GM21825 (cell line): ENCODE data around the gene FARS2.

Source experiments
- ATAC-seq: cut with Tn5 transposase; IDR thresholded peaks from one replicate; pipeline ENCODE4 v1.9.1; 2021; ENCODE audit warnings: mild to moderate bottlenecking, moderate library complexity; ENCODE audit not compliant: unreplicated experiment

Gene FARS2

GRCh38 chr6:5316951-5317350 lies 55.6 kb downstream of the FARS2 start:
- ATAC-seq = no peak

DNA sequence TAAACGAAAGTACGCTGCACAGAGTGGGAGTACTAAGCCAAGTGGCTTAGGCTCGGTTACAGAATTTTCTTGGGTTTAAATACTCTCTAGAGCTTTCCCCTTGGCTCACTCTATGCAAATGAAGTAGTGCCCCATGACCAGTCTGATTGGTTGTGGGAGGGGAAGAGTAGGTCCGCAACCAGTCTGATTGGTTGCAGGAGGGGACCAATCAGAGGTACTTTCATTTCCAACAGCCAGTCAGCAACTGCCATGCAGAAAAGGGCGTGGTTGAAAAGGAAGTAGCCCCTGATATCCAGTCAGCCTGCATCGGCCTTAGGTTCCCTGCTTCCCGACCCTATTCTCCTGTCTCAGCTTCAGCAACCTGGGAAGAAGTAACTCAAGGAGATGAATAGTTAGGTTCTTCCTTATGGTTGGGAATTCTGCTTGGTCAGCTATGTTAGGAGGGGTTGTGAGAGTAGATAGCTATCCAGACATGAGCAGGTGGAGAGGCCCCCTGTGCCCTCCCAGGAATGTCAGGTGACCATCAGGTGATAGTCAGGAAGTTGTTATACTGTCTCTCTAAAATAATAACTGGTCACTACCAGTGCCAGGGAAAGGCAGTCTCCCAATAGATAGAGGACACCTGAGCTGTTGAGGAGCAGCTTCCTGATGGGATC lies 57.4 kb downstream of the FARS2 start:
- ATAC-seq = no peak

GRCh38 chr6:5323979-5324378 lies 62.7 kb downstream of the FARS2 start:
- no peak for ATAC-seq

- ATAC-seq = no peak
Observed at GRCh38 chr6:5325173-5325572, 63.9 kb downstream of the FARS2 start.

- ATAC-seq = no peak
Observed at GRCh38 chr6:5326022-5326641, 64.8 kb downstream of the FARS2 start.

GRCh38 chr6:5328800-5329199 lies 67.5 kb downstream of the FARS2 start:
- no peak for ATAC-seq

GRCh38 chr6:5331845-5332442 lies 70.6 kb downstream of the FARS2 start:
- ATAC-seq = no peak

DNA sequence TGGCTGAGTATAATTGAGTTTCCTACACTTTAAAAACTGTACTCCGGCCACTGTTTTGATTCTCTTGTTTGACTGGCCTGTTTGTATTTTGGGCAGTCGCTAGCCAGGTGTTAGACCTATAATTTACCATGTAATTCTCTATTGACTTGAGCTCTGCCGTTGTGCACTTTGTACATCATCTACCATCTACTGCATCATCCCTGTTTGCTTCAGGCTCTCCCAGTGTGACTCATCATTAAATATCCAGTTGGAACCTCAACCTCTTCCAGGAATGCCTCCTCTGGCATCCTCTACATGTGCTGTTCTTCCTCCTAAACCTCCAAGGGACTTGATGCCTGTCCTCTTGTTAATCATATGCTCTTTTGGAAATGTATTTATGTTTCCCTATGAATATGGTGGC lies 72.3 kb downstream of the FARS2 start:
- no peak for ATAC-seq

- no peak for ATAC-seq
Observed at GRCh38 chr6:5334341-5334740, 73.0 kb downstream of the FARS2 start.

GRCh38 chr6:5335020-5335419 lies 73.7 kb downstream of the FARS2 start:
- peak; percentile 38 for ATAC-seq

DNA sequence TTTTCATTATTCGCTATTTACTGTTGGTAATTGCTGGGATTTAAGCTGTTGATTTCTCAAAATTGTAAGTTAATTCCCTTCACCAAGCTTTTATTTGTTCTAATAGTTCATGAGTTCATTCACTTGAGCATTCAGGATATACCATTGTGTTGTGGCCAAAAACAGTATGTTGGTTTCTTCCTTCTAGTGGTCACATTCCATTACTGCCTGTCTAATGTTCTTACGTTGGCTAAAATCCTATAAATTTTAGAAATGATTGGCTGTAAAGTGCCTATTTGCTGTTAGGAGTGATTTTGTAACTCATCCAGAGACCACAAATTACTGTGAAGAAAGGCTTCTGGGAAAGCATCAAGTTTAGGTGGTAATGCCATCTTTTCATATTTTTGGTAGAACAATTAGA lies 76.3 kb downstream of the FARS2 start:
- no peak for ATAC-seq

GRCh38 chr6:5338177-5338960 lies 77.1 kb downstream of the FARS2 start:
- ATAC-seq = peak; percentile 45

GRCh38 chr6:5339786-5340185 lies 78.5 kb downstream of the FARS2 start:
- ATAC-seq = no peak

GRCh38 chr6:5341845-5342244 lies 80.5 kb downstream of the FARS2 start:
- no peak for ATAC-seq

GRCh38 chr6:5343998-5344397 lies 82.7 kb downstream of the FARS2 start:
- no peak for ATAC-seq

DNA sequence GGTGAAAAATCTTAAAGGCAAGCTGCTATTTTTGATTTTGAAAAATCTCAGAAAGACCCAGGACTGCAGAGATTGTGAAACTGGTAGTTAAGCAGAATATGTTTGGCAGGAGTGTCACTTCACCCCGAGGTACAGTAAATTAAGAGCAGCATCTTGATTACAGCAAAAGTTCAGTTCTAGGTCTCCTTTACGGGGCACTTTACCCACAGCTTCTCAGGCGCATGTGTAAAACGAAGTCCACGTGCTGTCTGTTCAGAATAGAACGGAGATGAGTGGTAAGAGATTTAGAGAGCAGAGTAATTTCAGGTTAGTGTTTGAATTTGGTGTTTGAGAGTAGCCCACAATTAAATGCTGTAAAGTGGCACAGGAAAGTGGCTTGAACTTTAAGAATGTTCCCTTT lies 84.0 kb downstream of the FARS2 start:
- no peak for ATAC-seq

DNA sequence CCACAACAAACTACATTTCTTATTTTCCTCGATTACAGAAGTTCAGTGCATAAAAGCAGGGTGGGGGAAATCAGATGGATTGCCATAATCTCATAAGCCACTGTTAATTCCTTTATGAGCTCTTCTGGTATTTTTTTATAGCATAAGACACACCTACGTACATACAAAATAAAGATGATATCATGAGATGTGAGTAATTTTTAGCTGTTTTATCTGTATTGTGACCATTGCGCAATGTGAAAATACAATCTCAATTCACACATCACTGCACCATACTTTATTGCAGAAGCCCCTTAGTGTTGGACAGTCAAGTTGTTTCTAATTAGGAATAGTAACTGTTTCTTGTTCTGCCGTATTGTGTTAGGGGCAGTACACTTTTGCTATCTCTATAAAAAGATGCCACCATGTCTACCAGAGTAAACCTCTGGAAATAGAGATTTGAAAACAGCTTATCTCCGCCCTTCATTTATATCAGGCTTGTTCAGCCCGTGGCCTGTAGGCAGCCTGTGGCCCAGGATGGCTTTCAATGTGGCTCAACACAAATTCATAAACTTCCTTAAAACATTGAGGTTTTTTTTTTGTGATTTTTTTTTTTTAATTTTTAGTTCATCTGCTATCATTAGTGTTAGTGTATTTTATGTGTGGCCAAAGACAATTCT lies 90.4 kb downstream of the FARS2 start:
- no peak for ATAC-seq

GRCh38 chr6:5353971-5354370 lies 92.7 kb downstream of the FARS2 start:
- no peak for ATAC-seq

DNA sequence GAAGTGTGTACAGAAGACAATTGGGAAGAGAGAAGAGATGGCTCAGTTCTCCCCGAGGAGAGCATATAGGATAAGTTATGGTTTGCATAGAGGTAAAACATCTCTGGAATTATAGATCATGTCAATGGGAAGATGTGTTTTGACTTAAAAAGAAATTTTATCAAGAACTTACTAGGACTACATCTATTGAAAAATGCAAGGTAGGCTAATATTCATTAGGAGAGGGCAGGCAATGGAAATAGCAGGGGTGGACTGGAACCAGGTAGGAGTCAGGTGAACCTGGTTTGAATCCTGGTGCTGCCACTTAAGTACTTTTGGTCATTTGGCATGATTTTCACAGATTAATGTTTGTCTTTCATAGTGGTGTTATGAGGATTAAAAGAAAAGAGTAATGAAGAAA lies 96.2 kb downstream of the FARS2 start:
- no peak for ATAC-seq

DNA sequence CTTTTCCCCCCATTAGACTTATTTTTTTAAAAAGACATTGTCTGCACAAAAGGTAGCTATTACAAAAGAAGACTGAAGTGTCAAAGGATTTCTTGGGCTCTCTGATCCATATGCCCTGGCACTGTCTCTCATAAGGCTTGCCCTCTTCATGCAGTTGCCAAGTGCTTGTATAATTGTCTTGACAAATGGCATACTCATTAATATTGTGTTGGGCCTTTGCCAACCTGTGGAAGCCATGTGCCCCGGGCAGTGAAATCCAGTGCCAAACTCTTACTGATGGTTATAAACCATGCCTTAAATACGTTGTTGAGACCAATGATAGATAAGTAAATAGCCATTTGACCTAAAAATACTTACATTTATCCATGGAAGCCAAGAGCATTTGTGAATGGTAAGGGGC lies 98.1 kb downstream of the FARS2 start:
- no peak for ATAC-seq

DNA sequence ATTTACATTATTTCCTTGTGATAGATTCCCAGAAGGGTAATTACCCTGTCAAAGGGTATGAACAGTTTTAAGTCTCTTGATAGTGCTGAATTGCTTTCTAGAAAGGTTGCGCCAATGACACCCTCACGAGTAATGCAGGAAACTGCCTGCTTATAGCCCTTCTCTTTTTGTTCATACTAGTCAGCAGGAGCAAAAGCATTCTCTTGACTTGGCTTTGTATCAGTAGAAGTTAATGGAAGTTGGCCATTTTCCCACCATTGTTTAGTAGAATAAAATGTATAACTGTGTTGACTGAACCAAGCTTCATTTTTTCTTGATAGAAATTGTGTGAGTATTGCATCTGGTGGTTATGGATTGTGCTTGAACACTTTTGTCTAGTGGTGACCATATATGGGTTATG lies 100.1 kb downstream of the FARS2 start:
- no peak for ATAC-seq
